Measurements from ENCODE around the gene PLA2G5. TPM values are rescaled to one million over a fixed set of nuclear protein-coding genes. Genes with fewer than 3 reads are reported as not detected.

Gene PLA2G5
- total RNA-seq, 4 donors from 2014 or later: 1.5 to 5.0 (median 1.9) TPM; not detected in 1

DNA sequence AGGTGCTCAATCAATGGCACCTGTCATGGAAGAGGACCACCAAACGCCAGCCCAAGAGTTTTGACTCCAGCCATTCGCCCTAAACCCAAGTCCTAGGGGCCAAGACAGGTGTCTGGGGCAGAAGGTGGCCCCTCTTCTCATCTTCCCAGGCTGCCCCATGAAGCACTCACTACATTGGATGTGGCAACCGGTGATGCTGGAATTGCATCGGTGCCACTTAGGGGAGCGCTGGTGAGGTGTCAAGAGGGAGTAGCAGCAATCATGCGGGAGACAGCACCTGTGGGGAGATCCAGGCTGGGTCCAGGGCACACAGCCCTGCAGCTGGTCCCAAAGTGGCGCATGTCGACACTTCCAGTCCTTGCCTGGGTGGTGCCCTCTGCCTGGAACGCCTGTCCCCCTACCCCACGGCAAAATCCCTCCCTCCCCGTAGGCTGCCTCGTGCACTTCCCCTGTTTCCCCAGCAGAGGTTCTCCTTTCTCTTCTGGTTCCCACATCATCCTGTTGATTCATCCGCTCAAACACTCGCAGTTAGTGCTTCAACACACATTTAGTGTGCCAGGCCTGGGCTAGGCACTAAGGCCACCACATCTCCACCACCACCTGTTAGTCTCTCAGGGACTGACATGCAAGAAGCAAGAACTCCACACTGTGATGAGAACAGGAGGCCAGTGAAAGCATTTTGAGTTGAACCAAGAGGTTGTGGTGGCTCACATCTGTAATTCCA is 30.8 kb downstream of the PLA2G5 start:
- Histone ChIP-seq H3K27ac (no peak overlapping the region), H3K27me3 (no peaks in the 10 kb centered on the region), H3K9me3 (no peaks in the 10 kb centered on the region), H3K36me3 (no peaks in the 10 kb centered on the region), H3K4me1 (no peaks in the 10 kb centered on the region), H3K4me3 (no peak overlapping the region)
- DNase-seq: peak; percentile 32 to 69 (median 58)
- no peak for TF ChIP-seq POLR2A (IDR thresholded peaks at IDR 0.05)
- TF ChIP-seq, protein P1, sequence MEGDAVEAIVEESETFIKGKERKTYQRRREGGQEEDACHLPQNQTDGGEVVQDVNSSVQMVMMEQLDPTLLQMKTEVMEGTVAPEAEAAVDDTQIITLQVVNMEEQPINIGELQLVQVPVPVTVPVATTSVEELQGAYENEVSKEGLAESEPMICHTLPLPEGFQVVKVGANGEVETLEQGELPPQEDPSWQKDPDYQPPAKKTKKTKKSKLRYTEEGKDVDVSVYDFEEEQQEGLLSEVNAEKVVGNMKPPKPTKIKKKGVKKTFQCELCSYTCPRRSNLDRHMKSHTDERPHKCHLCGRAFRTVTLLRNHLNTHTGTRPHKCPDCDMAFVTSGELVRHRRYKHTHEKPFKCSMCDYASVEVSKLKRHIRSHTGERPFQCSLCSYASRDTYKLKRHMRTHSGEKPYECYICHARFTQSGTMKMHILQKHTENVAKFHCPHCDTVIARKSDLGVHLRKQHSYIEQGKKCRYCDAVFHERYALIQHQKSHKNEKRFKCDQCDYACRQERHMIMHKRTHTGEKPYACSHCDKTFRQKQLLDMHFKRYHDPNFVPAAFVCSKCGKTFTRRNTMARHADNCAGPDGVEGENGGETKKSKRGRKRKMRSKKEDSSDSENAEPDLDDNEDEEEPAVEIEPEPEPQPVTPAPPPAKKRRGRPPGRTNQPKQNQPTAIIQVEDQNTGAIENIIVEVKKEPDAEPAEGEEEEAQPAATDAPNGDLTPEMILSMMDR (IDR thresholded peaks at IDR 0.05): peak; percentile 57 to 74 (median 70)

DNA sequence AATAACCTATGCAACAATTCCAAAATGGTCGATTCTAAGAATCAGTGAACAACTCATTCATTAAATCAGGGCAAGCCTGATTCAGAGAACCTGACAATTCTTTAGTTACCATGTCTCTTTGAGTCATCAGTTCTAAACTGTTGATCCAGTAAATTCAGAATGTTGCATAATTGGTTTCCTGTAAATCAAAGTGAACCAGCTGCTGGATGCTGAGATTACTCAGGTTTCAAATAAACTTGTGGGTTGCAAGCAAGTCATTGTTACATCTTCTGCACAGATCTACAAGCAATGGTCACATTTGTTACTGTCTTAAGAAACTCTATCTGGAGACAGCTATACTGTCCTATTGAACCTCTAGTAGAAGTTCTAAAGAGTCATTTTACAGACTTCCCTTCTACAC is 32.9 kb downstream of the PLA2G5 start:
- H3K36me3 ChIP-seq: no peaks in the 10 kb centered on the region
- H3K4me3 ChIP-seq: no peak overlapping the region
- no peaks in the 10 kb centered on the region for H3K27me3 ChIP-seq
- no peak overlapping the region for H3K27ac ChIP-seq
- no peaks in the 10 kb centered on the region for H3K4me1 ChIP-seq
- no peak for TF ChIP-seq POLR2A (IDR thresholded peaks at IDR 0.05)
- TF ChIP-seq, protein P1 (IDR thresholded peaks at IDR 0.05): no peak
- no peaks in the 10 kb centered on the region for H3K9me3 ChIP-seq
- DNase-seq: no peak

DNA sequence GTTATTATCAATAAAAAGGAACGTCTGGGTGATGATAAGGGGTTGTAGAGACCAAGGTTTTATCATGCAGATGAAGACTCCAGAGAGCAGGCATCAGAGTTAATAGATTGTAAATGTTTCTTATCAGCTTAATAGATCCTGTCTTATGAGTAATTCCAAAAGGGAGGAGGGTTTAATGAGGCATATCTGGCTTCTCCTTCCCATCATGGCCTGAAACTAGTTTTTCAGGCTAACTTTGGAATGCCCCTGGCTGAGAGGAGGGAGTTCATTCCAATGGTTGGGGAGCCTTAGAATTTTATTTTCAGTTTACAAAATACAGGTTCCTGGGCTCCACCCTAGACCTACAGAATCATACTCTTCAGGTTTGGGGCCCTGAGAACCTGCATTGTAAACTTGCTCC is 35.9 kb downstream of the PLA2G5 start:
- Histone ChIP-seq H3K9me3 (no peaks in the 10 kb centered on the region), H3K4me1 (no peaks in the 10 kb centered on the region), H3K27ac (no peak overlapping the region), H3K27me3 (no peaks in the 10 kb centered on the region), H3K4me3 (no peak overlapping the region), H3K36me3 (no peaks in the 10 kb centered on the region)
- TF ChIP-seq, protein P1 (IDR thresholded peaks at IDR 0.05): no peak
- no peak for TF ChIP-seq POLR2A (IDR thresholded peaks at IDR 0.05)
- no peak for DNase-seq

DNA sequence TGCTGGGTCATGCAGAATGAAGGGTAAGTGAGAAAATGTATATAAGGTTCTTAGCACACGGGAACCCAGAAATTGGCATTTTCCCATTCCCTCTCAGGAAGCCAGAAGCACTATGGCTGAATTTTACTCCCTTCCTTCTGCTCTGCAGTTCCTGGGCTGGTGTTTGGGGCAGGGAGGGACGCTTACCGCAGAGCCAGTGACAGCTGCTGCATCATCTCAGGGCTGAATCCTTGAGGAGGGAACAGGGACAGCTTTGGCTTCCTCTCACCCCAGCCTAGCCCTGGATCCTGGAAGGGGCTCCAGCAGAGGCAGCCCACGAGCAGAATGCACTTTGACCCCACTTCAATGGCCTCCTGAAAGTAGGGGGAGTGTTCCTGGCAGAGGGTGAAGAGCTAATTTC is 37.4 kb downstream of the PLA2G5 start:
- Histone ChIP-seq H3K36me3 (no peaks in the 10 kb centered on the region), H3K9me3 (no peaks in the 10 kb centered on the region), H3K27me3 (no peaks in the 10 kb centered on the region), H3K27ac (no peak overlapping the region), H3K4me3 (no peak overlapping the region), H3K4me1 (no peaks in the 10 kb centered on the region)
- no peak for DNase-seq
- TF ChIP-seq, protein P1 (IDR thresholded peaks at IDR 0.05): no peak
- no peak for TF ChIP-seq POLR2A (IDR thresholded peaks at IDR 0.05)

DNA sequence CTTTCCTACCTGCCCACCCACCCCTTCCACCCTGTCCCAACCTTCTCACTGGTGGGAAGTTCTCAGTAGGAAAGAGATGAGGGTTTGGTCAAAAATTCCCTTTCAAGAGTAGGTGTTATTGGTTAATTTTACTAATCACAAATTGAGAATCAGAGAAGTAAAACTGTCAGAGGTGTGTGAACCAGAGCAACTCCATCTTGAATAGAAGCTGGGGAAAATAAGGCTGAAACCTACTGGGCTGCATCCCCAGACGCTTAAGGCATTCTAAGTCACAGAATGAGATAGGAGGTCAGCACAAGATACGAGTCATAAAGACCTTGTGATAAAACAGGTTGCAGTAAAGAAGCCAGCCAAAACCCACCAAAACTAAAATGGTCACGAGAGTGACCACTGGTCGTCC is 37.8 kb downstream of the PLA2G5 start:
- H3K4me1 ChIP-seq: no peaks in the 10 kb centered on the region
- no peak for DNase-seq
- no peaks in the 10 kb centered on the region for H3K36me3 ChIP-seq
- no peaks in the 10 kb centered on the region for H3K27me3 ChIP-seq
- no peak overlapping the region for H3K4me3 ChIP-seq
- TF ChIP-seq POLR2A (IDR thresholded peaks at IDR 0.05): no peak
- TF ChIP-seq, protein P1 (IDR thresholded peaks at IDR 0.05): no peak
- no peaks in the 10 kb centered on the region for H3K9me3 ChIP-seq
- no peak overlapping the region for H3K27ac ChIP-seq
